AML-193 (cell line): ENCODE data around the gene CACNA2D3.
"Not testable (repeated sequence)": the region's sequence is repeated elsewhere in the genome, so short reads cannot be mapped to it uniquely, and the experiment has no call there.

Source experiments
- DNase-seq, 2 experiments: peaks; one replicate each; lab custom pipeline; 2025; lab: John Stamatoyannopoulos, UW

Gene CACNA2D3

GRCh38 chr3:55085231-55085630 is 962.9 kb downstream of the CACNA2D3 start:
- DNase-seq, result no peak

- DNase-seq, result no peak
Observed at GRCh38 chr3:55089211-55089610, 966.9 kb downstream of the CACNA2D3 start.

DNA sequence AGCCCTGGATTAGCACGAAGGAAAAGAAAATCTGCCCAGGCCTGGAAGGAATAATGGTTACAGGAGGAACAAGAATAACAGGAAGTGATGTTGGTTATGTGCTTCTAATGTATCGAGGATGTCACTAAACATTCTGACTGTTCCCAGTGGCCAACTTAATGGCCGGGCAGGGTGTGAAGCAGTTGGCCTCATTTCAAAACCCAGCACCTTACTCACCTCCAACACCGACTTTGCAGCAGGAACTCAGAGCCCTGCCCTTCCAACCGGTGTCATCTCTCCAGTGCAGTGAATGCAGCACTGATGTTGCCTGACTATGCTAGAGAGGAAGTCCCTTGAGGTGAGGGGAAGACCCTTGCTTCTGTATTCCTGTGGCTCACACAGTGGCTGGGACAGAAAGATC is 967.9 kb downstream of the CACNA2D3 start:
- DNase-seq, result no peak

DNA sequence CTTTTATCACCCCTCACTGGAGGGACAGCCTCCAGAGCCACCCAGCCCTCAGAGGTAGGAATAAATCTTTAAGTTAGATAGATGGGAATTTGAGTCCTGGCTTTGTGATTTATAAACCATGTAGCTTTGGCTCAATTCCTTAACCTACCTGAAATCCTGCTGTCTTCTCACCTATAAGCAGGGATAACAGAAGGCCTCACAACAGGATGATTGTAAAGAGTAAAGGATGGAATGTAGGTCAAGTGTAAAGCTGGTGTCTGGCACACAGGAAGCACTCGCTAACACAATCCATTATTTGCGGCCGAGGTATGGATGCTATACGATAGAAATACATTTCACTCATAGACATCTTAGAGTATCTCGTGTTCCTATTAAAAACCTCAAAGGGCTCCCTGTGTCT is 968.4 kb downstream of the CACNA2D3 start:
- no peak for DNase-seq

DNA sequence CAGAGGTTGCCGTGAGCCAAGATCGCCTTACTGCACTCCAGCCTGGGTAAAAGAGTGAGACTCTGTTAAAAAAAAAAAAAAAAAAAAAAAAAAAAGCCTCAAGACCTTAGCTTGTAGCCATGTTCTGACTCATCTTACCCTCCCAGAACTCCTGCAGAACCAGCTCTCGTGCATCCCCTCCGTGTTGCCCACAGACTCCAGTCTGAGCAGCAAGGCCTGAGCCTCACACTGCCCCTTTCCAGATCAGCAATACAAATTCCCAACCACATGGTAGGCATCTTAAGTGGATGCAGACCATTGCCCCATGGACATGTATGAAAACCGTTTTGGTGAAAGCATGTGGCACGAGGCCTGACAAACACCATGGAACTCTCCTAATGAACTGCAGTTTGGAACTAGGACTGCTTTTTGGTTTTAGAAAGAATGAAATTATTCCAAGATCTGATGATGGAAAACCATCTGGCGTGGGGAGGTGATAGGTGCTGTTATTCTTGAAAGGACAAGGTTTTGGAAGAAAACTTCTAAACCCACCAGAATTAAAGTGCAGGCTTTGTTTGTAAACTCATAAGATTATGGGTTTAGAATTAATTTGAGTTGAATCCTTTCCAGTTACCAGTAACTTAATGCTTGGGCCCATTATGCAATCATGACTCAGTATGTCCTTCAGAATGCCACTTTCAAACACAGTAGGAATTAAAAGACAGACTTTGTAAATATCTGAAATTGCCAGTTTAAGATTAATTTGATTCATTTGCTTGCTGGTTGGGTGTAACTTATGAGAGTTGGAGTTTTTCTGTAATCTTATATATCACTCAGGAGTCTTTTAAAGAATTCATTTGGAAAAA is 969.3 kb downstream of the CACNA2D3 start:
- no peak for DNase-seq

GRCh38 chr3:55094676-55095075 is 972.3 kb downstream of the CACNA2D3 start:
- no peak for DNase-seq

- DNase-seq, result no peak
Observed at GRCh38 chr3:55097441-55097840, 975.1 kb downstream of the CACNA2D3 start.

- no peak for DNase-seq
Observed at GRCh38 chr3:55105647-55106046, 983.3 kb downstream of the CACNA2D3 start.

- DNase-seq, result no peak
Observed at GRCh38 chr3:55107187-55107586, 984.8 kb downstream of the CACNA2D3 start.

GRCh38 chr3:55111906-55112305 is 989.6 kb downstream of the CACNA2D3 start:
- not testable (repeated sequence) for DNase-seq

GRCh38 chr3:55118451-55118850 is 996.1 kb downstream of the CACNA2D3 start:
- DNase-seq, result no peak

- no peak for DNase-seq
Observed at GRCh38 chr3:55119268-55119667, 996.9 kb downstream of the CACNA2D3 start.

GRCh38 chr3:55122312-55122711 is 1000.0 kb downstream of the CACNA2D3 start:
- no peak for DNase-seq
